Esophagus squamous epithelium (tissue), 5 donors: Measurements from ENCODE around the gene VPREB3. TPM values are rescaled to one million over a fixed set of nuclear protein-coding genes. Genes with fewer than 3 reads are reported as not detected.

Experiments
- DNase-seq: peaks from one replicate; lab custom pipeline; 2025; lab: John Stamatoyannopoulos, UW
- H3K27ac ChIP-seq, 4 donors: fragments of 200-600 bp; sonication (generic); one replicate each; pipeline ENCODE4 v1.5.1; 2016 to 2019; ENCODE audit warnings: mild to moderate bottlenecking in 1 of 4
- H3K27me3 ChIP-seq, 4 donors: fragments of 200-600 bp; sonication (generic); 1 replicate in 3 of 4; 2 replicates in 1 of 4; pipeline versions ENCODE4 v1.5.1 to v1.6.0; 2017 to 2021; ENCODE audit warnings: antibody characterized with exemption in 1 of 4
- H3K36me3 ChIP-seq, 3 donors: fragments of 200-600 bp; sonication (generic); one replicate each; pipeline ENCODE4 v1.5.1; 2016 to 2019
- H3K4me1 ChIP-seq, 3 donors: fragments of 200-600 bp; sonication (generic); one replicate each; pipeline ENCODE4 v1.5.1; 2017 to 2019
- H3K4me3 ChIP-seq, 4 donors: fragments of 200-600 bp; sonication (generic); 1 replicate in 3 of 4; 2 replicates in 1 of 4; pipeline ENCODE4 v1.5.1; 2016 to 2019; ENCODE audit warnings: mild to moderate bottlenecking in 2 of 4, moderate library complexity in 1 of 4
- H3K9me3 ChIP-seq, 3 donors: fragments of 200-600 bp; sonication (generic); one replicate each; pipeline ENCODE4 v1.5.1; 2016 to 2019
- POLR2A ChIP-seq, 4 donors: fragments of 450-650 bp; IDR thresholded peaks; one replicate each; pipeline ENCODE4 v1.6.1; 2017; ENCODE audit warnings: antibody characterized with exemption in 4 of 4, mild to moderate bottlenecking in 4 of 4, moderate library complexity in 3 of 4
- WGBS, 2 donors: methylation state at CpG; one replicate each; pipeline ENCODE4 v1.1.5; 2018; 5-methylcytosine and 5-hydroxymethylcytosine counted together
- intact Hi-C: fragments of 100-400 bp; cut with DNase I; formaldehyde crosslinking; loops from one replicate; pipeline ENCODE4 v1.15.0; 2022
- total RNA-seq, 4 donors: library from RNA; depleted of rRNA; stranded (reverse); fragments of >200 nt; gene quantifications; one replicate each; pipeline ENCODE4 v1.1.0, GENCODE V29; 2016
- TF ChIP-seq, protein P1 (sequence below), 6 experiments: fragments of 450-650 bp in 4 of 6; fragments of 200-600 bp in 2 of 6; sonication (generic) in 2 of 6; IDR thresholded peaks; one replicate each; pipeline ENCODE4 v1.5.1; 2016 to 2019; ENCODE audit warnings: antibody characterized with exemption in 6 of 6, mild to moderate bottlenecking in 4 of 6, moderate library complexity in 4 of 6
- donor health status: DM: yes; HTN: yes; CAD: no.

Gene VPREB3
- total RNA-seq, 4 donors from 2014 or later = not detected

DNA sequence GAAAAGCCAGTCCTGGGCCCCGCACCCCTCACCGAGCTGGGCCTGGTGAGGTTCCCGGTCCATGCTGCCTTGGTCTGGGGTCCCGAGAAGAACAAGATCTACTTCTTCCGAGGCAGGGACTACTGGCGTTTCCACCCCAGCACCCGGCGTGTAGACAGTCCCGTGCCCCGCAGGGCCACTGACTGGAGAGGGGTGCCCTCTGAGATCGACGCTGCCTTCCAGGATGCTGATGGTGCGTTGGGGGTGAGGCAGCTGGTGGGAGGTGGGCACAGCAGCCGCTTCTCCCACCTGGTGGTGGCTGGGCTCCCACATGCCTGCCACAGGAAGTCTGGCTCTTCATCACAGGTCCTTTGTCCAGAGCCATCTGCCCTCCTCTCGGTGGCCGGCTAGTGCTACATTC is 28.0 kb upstream of the VPREB3 start:
- DNase-seq = no peak
- 73 to 84% methylated on average over 3 to 7 of the region's 16 CpGs for WGBS, 2 donors

DNA sequence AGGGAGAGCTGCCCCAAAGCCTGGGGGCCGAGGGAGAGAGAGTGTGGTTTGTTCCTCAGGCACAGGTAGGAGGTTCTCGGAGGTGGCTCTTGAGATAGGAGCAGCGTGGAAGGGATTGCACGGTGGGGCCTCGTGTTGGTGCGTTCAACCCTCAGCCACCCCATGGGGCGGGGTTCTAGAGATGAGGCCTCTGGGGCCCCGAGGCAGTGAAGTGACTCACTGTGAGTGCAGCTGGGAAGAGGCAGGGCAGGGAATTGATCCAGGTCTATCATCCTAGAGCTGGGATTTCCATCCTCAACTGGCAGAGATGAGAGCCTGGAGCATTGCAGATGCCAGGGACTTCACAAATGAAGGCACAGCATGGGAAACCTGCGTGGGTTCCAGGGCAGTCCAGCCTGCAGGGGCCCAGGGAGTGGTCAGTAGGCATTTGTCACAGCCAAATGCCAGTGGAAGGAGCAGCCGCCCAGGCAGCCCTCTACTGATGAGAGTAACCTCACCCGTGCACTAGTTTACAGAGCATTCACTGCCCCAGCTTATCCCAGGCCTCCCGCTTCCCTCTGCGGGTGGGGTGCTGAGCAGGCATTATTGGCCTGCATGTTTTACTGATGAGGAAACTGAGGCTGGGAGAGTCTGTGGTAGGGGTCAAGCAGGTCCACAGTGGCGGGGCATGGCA is 27.4 kb upstream of the VPREB3 start:
- no peak for TF ChIP-seq POLR2A (IDR thresholded peaks at IDR 0.05)
- TF ChIP-seq, protein P1, sequence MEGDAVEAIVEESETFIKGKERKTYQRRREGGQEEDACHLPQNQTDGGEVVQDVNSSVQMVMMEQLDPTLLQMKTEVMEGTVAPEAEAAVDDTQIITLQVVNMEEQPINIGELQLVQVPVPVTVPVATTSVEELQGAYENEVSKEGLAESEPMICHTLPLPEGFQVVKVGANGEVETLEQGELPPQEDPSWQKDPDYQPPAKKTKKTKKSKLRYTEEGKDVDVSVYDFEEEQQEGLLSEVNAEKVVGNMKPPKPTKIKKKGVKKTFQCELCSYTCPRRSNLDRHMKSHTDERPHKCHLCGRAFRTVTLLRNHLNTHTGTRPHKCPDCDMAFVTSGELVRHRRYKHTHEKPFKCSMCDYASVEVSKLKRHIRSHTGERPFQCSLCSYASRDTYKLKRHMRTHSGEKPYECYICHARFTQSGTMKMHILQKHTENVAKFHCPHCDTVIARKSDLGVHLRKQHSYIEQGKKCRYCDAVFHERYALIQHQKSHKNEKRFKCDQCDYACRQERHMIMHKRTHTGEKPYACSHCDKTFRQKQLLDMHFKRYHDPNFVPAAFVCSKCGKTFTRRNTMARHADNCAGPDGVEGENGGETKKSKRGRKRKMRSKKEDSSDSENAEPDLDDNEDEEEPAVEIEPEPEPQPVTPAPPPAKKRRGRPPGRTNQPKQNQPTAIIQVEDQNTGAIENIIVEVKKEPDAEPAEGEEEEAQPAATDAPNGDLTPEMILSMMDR (IDR thresholded peaks at IDR 0.05) = no peak
- Histone ChIP-seq H3K4me1 (peaks cover 11 to 36% (median 19%) of the 10 kb centered on the region in 3 donors), H3K27me3 (no peaks in the 10 kb centered on the region), H3K36me3 (no peaks in the 10 kb centered on the region), H3K9me3 (no peaks in the 10 kb centered on the region), H3K27ac (peak overlapping the region in 1 of 4 donors; percentile 33), H3K4me3 (no peak overlapping the region)
- 46 to 49% methylated on average over 9 to 10 of the region's 14 CpGs for WGBS, 2 donors
- DNase-seq = no peak
- intact Hi-C loops = no loop called here

More for the DNA sequence above, 28.0 kb upstream of the VPREB3 start:
- no peaks in the 10 kb centered on the region for H3K36me3 ChIP-seq
- H3K4me1 ChIP-seq = peaks cover 11 to 37% (median 19%) of the 10 kb centered on the region in 3 donors
- no peaks in the 10 kb centered on the region for H3K27me3 ChIP-seq
- intact Hi-C loops = no loop called here
- H3K4me3 ChIP-seq = no peak overlapping the region
- no peaks in the 10 kb centered on the region for H3K9me3 ChIP-seq
- H3K27ac ChIP-seq = no peak overlapping the region
- TF ChIP-seq, protein P1 (IDR thresholded peaks at IDR 0.05) = no peak
- TF ChIP-seq POLR2A (IDR thresholded peaks at IDR 0.05) = no peak

DNA sequence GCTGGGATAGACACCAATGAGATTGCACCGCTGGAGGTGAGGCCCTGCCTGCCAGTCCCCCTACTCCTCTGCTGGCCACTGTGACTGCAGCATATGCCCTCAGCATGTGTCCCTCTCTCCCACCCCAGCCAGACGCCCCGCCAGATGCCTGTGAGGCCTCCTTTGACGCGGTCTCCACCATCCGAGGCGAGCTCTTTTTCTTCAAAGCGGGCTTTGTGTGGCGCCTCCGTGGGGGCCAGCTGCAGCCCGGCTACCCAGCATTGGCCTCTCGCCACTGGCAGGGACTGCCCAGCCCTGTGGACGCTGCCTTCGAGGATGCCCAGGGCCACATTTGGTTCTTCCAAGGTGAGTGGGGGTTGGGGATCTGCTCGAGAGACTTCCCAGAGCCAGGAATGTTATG is 26.8 kb upstream of the VPREB3 start:
- no peak overlapping the region for H3K4me3 ChIP-seq
- H3K9me3 ChIP-seq = no peaks in the 10 kb centered on the region
- intact Hi-C loops = no loop called here
- peak overlapping the region in 1 of 4 donors; percentile 33 for H3K27ac ChIP-seq
- 86% methylated on average over 11 of the region's 15 CpGs; no CpG with 5 or more reads in 1 of the 2 donors for WGBS, 2 donors
- no peak for TF ChIP-seq POLR2A (IDR thresholded peaks at IDR 0.05)
- H3K4me1 ChIP-seq = peaks cover 6 to 31% (median 13%) of the 10 kb centered on the region in 3 donors
- no peaks in the 10 kb centered on the region for H3K27me3 ChIP-seq
- H3K36me3 ChIP-seq = no peaks in the 10 kb centered on the region
- DNase-seq = no peak

DNA sequence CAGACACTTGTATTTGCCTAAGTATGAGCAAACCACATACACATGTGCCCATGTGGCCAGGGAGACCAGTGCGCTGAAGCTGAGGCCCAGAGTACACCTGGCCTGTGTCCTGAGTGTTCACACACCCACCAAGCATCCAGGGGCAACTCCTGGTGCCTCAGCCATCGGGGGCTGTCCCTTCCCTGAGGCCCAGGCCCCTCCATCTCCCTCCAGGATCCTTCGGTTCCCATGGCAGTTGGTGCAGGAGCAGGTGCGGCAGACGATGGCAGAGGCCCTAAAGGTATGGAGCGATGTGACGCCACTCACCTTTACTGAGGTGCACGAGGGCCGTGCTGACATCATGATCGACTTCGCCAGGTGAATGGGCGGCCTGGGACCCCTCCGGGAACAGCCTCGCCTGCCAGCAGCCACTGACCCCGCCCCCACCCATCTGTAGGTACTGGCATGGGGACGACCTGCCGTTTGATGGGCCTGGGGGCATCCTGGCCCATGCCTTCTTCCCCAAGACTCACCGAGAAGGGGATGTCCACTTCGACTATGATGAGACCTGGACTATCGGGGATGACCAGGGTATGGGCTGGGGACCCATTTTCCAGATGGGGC is 26.0 kb upstream of the VPREB3 start:
- no peaks in the 10 kb centered on the region for H3K27me3 ChIP-seq
- no peaks in the 10 kb centered on the region for H3K36me3 ChIP-seq
- no peak overlapping the region for H3K27ac ChIP-seq
- H3K4me1 ChIP-seq = peaks cover 6 to 26% (median 13%) of the 10 kb centered on the region in 3 donors
- WGBS, 2 donors = 73% methylated on average over 9 of the region's 20 CpGs; no CpG with 5 or more reads in 1 of the 2 donors
- no peak overlapping the region for H3K4me3 ChIP-seq
- no peaks in the 10 kb centered on the region for H3K9me3 ChIP-seq
- intact Hi-C loops = no loop called here
- DNase-seq = no peak
- no peak for TF ChIP-seq POLR2A (IDR thresholded peaks at IDR 0.05)
- TF ChIP-seq, protein P1 (IDR thresholded peaks at IDR 0.05) = no peak

DNA sequence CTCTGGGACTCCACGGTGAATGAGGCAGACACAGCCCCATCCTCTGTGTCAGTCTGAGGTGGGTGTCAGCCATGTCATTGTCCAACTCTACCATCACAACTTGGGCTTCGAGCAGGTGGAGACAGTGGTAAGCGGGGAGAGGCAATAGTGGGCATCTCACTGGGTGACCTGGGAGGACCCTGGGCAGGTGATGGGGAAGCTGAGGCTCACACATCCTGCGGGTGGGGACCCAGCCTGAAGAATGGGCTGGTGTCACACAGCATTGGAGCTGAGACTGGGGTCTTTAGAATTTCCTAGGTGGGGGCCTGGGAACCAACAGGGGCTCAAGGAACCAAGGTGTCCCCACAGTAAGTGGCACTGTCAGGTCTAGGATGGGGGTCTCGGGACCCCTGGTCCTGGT is 25.5 kb upstream of the VPREB3 start:
- no peak overlapping the region for H3K4me3 ChIP-seq
- H3K4me1 ChIP-seq = peaks cover 6 to 31% (median 18%) of the 10 kb centered on the region in 3 donors
- WGBS, 2 donors = 83 to 89% methylated on average over 4 of the region's 5 CpGs
- DNase-seq = no peak
- intact Hi-C loops = no loop called here
- no peak overlapping the region for H3K27ac ChIP-seq
- H3K36me3 ChIP-seq = no peaks in the 10 kb centered on the region
- no peaks in the 10 kb centered on the region for H3K27me3 ChIP-seq
- TF ChIP-seq, protein P1 (IDR thresholded peaks at IDR 0.05) = no peak
- TF ChIP-seq POLR2A (IDR thresholded peaks at IDR 0.05) = no peak
- no peaks in the 10 kb centered on the region for H3K9me3 ChIP-seq
